Stimulated activated CD4-positive, alpha-beta T cell treated with anti-CD3 and anti-CD28 coated beads, Interleukin-15, amount 100 ng/mL, for 24 hours (primary cell): ENCODE results near the gene WBP2.
"Not testable (repeated sequence)": the region's sequence is repeated elsewhere in the genome, so short reads cannot be mapped to it uniquely, and the experiment has no call there.

ENCODE experiments used
- DNase-seq: peaks from one replicate; pipeline ENCODE4 v3.0.0-alpha.2; 2020

Gene WBP2

GRCh38 chr17:75865404-75866188, 10.5 kb upstream of the WBP2 start:
- not testable (repeated sequence) for DNase-seq

- not testable (repeated sequence) for DNase-seq
Measured at GRCh38 chr17:75864887-75865286, 9.8 kb upstream of the WBP2 start.

- peak; percentile 50 for DNase-seq
Measured at GRCh38 chr17:75864448-75864871, 9.3 kb upstream of the WBP2 start.

GRCh38 chr17:75861927-75862317, 6.8 kb upstream of the WBP2 start:
- no peak for DNase-seq

GRCh38 chr17:75859358-75859757, 4.2 kb upstream of the WBP2 start:
- DNase-seq: not testable (repeated sequence)

- no peak for DNase-seq
Measured at GRCh38 chr17:75856062-75856756, 1.1 kb upstream of the WBP2 start.

- no peak for DNase-seq
Measured at GRCh38 chr17:75854881-75855309, 240 bp downstream of the WBP2 start.

- DNase-seq: no peak
Measured at GRCh38 chr17:75854101-75854748, 910 bp downstream of the WBP2 start.

- no peak for DNase-seq
Measured at GRCh38 chr17:75853433-75853832, 1.7 kb downstream of the WBP2 start.

GRCh38 chr17:75851693-75851991, 3.5 kb downstream of the WBP2 start:
- not testable (repeated sequence) for DNase-seq

- no peak for DNase-seq
Measured at GRCh38 chr17:75850928-75851692, 4.0 kb downstream of the WBP2 start.

- DNase-seq: no peak
Measured at GRCh38 chr17:75849724-75850123, 5.4 kb downstream of the WBP2 start.

GRCh38 chr17:75849279-75849646, 5.9 kb downstream of the WBP2 start:
- no peak for DNase-seq

GRCh38 chr17:75848523-75849278, 6.4 kb downstream of the WBP2 start:
- DNase-seq: peak; percentile 92

GRCh38 chr17:75847614-75848522, 7.3 kb downstream of the WBP2 start:
- DNase-seq: no peak

- no peak for DNase-seq
Measured at GRCh38 chr17:75846692-75847613, 8.2 kb downstream of the WBP2 start.

GRCh38 chr17:75845933-75846691, 9.0 kb downstream of the WBP2 start:
- DNase-seq: no peak

- peak; percentile 83 for DNase-seq
Measured at GRCh38 chr17:75845058-75845711, 9.9 kb downstream of the WBP2 start.

GRCh38 chr17:75844530-75845057, 10.5 kb downstream of the WBP2 start:
- DNase-seq: peak; percentile 56
